HEK293 (cell line): ENCODE results near the gene LMF1.

Experiments used
- CTCF ChIA-PET: fragments of 350-600 bp; formaldehyde crosslinking; extraction: SDS; loops from one replicate; lab custom pipeline; 2021; ENCODE audit warnings: antibody characterized with exemption; lab: Yijun Ruan, JAX
- POLR2A ChIA-PET: fragments of 300-600 bp; formaldehyde crosslinking; extraction: SDS; loops from one replicate; lab custom pipeline; 2020; ENCODE audit warnings: antibody characterized with exemption, inconsistent platforms; lab: Yijun Ruan, JAX
- H3K27ac ChIP-seq: fragments of 200-500 bp; sonication (Bioruptor generic); 2 replicates; pipeline ENCODE4 v1.5.1; 2014; ENCODE audit warnings: low read depth, low read length, control low read depth, inconsistent platforms; ENCODE audit errors: extremely low read depth
- H3K36me3 ChIP-seq, 2 experiments: fragments of 200-500 bp in 1 of 2; sonication (Bioruptor generic) in 1 of 2; 1 replicate in 1 of 2; 2 replicates in 1 of 2; pipeline ENCODE4 v1.5.1; 2014 to 2017; ENCODE audit warnings: inconsistent platforms in 2 of 2, low read length in 2 of 2; ENCODE audit not compliant: control insufficient read depth in 2 of 2, insufficient read depth in 1 of 2
- H3K4me1 ChIP-seq: fragments of 200-500 bp; sonication (Bioruptor generic); 2 replicates; pipeline ENCODE4 v1.5.1; 2014; ENCODE audit warnings: mild to moderate bottlenecking, low read length, inconsistent platforms; ENCODE audit not compliant: control insufficient read depth, insufficient read depth
- H3K4me3 ChIP-seq: 2 replicates; pipeline ENCODE4 v1.5.1; 2011; ENCODE audit warnings: low read depth, mild to moderate bottlenecking, control low read depth, low read length, moderate library complexity
- H3K9me3 ChIP-seq: fragments of 200-500 bp; sonication (Bioruptor generic); 2 replicates; pipeline ENCODE4 v1.5.1; 2014; ENCODE audit warnings: low read depth, low read length, inconsistent platforms; ENCODE audit not compliant: control insufficient read depth, insufficient read depth
- OSR2 ChIP-seq: fragments of 450-650 bp; formaldehyde crosslinking; IDR thresholded peaks from 2 replicates; pipeline ENCODE4 v1.5.1; 2016; ENCODE audit warnings: missing biosample characterization, missing genetic modification characterization
- SP3 ChIP-seq: fragments of 450-650 bp; formaldehyde crosslinking; IDR thresholded peaks from 2 replicates; pipeline ENCODE4 v1.5.1; 2016; ENCODE audit warnings: missing biosample characterization, missing genetic modification characterization
- TRIM28 ChIP-seq: IDR thresholded peaks from 2 replicates; pipeline ENCODE4 v1.6.1; 2011; ENCODE audit warnings: low read length, control low read depth, borderline replicate concordance
- ZFP41 ChIP-seq: fragments of 450-650 bp; formaldehyde crosslinking; IDR thresholded peaks from 2 replicates; pipeline ENCODE4 v1.5.1; 2016; ENCODE audit warnings: missing biosample characterization, missing genetic modification characterization, borderline replicate concordance
- ZNF132 ChIP-seq: fragments of 450-650 bp; formaldehyde crosslinking; IDR thresholded peaks from 2 replicates; pipeline ENCODE4 v1.5.1; 2017; ENCODE audit warnings: missing biosample characterization, missing genetic modification characterization, borderline replicate concordance
- ZNF157 ChIP-seq: fragments of 450-650 bp; formaldehyde crosslinking; IDR thresholded peaks from 2 replicates; pipeline ENCODE4 v1.5.1; 2016; ENCODE audit warnings: missing biosample characterization, missing genetic modification characterization
- ZNF175 ChIP-seq: fragments of 450-650 bp; formaldehyde crosslinking; IDR thresholded peaks from 2 replicates; pipeline ENCODE4 v1.5.1; 2016; ENCODE audit warnings: missing biosample characterization, missing genetic modification characterization
- ZNF2 ChIP-seq: fragments of 450-650 bp; formaldehyde crosslinking; IDR thresholded peaks from 2 replicates; pipeline ENCODE4 v1.5.1; 2016; ENCODE audit warnings: missing biosample characterization, missing genetic modification characterization
- ZNF266 ChIP-seq: fragments of 450-650 bp; formaldehyde crosslinking; IDR thresholded peaks from 2 replicates; pipeline ENCODE4 v1.5.1; 2016; ENCODE audit warnings: missing biosample characterization, missing genetic modification characterization, low read depth
- ZNF394 ChIP-seq: fragments of 450-650 bp; formaldehyde crosslinking; IDR thresholded peaks from 2 replicates; pipeline ENCODE4 v1.5.1; 2016; ENCODE audit warnings: missing biosample characterization, missing genetic modification characterization, mild to moderate bottlenecking, moderate library complexity, borderline replicate concordance
- ZNF416 ChIP-seq: fragments of 450-650 bp; formaldehyde crosslinking; IDR thresholded peaks from 2 replicates; pipeline ENCODE4 v1.5.1; 2016; ENCODE audit warnings: missing biosample characterization, missing genetic modification characterization
- ZNF426 ChIP-seq: fragments of 450-650 bp; formaldehyde crosslinking; IDR thresholded peaks from 2 replicates; pipeline ENCODE4 v1.5.1; 2017; ENCODE audit warnings: missing biosample characterization, missing genetic modification characterization, mild to moderate bottlenecking, inconsistent platforms, moderate library complexity
- ZNF501 ChIP-seq: fragments of 450-650 bp; formaldehyde crosslinking; IDR thresholded peaks from 2 replicates; pipeline ENCODE4 v1.5.1; 2016; ENCODE audit warnings: missing biosample characterization, missing genetic modification characterization
- ZNF549 ChIP-seq: fragments of 450-650 bp; IDR thresholded peaks from 2 replicates; pipeline ENCODE4 v1.5.1; 2018; ENCODE audit warnings: missing biosample characterization, missing genetic modification characterization, mild to moderate bottlenecking, inconsistent platforms, moderate library complexity
- ZNF560 ChIP-seq: fragments of 450-650 bp; formaldehyde crosslinking; IDR thresholded peaks from 2 replicates; pipeline ENCODE4 v1.5.1; 2017; ENCODE audit warnings: missing biosample characterization, missing genetic modification characterization, borderline replicate concordance
- ZNF610 ChIP-seq: fragments of 450-650 bp; formaldehyde crosslinking; IDR thresholded peaks from 2 replicates; pipeline ENCODE4 v1.5.1; 2016; ENCODE audit warnings: missing biosample characterization, missing genetic modification characterization, borderline replicate concordance
- ZNF768 ChIP-seq: fragments of 450-650 bp; formaldehyde crosslinking; IDR thresholded peaks from 2 replicates; pipeline ENCODE4 v1.5.1; 2018; ENCODE audit warnings: missing biosample characterization, mild to moderate bottlenecking, missing genetic modification characterization
- ZNF785 ChIP-seq: fragments of 450-650 bp; formaldehyde crosslinking; IDR thresholded peaks from 2 replicates; pipeline ENCODE4 v1.5.1; 2016; ENCODE audit warnings: missing biosample characterization, missing genetic modification characterization
- TF ChIP-seq, protein P1 (sequence below): fragments of 450-650 bp; formaldehyde crosslinking; IDR thresholded peaks from 2 replicates; pipeline ENCODE4 v1.5.1; 2016; ENCODE audit warnings: missing biosample characterization, missing genetic modification characterization, borderline replicate concordance
- TF ChIP-seq, protein P2 (sequence below): fragments of 450-650 bp; formaldehyde crosslinking; IDR thresholded peaks from 2 replicates; pipeline ENCODE4 v1.5.1; 2016; ENCODE audit warnings: missing biosample characterization, missing genetic modification characterization
- TF ChIP-seq, protein P3 (sequence below): fragments of 450-650 bp; formaldehyde crosslinking; IDR thresholded peaks from 2 replicates; pipeline ENCODE4 v1.5.1; 2016; ENCODE audit warnings: missing biosample characterization, missing genetic modification characterization
- TF ChIP-seq, protein P4 (sequence below): fragments of 450-650 bp; formaldehyde crosslinking; IDR thresholded peaks from 2 replicates; pipeline ENCODE4 v1.5.1; 2016; ENCODE audit warnings: missing biosample characterization, missing genetic modification characterization

Gene LMF1

DNA sequence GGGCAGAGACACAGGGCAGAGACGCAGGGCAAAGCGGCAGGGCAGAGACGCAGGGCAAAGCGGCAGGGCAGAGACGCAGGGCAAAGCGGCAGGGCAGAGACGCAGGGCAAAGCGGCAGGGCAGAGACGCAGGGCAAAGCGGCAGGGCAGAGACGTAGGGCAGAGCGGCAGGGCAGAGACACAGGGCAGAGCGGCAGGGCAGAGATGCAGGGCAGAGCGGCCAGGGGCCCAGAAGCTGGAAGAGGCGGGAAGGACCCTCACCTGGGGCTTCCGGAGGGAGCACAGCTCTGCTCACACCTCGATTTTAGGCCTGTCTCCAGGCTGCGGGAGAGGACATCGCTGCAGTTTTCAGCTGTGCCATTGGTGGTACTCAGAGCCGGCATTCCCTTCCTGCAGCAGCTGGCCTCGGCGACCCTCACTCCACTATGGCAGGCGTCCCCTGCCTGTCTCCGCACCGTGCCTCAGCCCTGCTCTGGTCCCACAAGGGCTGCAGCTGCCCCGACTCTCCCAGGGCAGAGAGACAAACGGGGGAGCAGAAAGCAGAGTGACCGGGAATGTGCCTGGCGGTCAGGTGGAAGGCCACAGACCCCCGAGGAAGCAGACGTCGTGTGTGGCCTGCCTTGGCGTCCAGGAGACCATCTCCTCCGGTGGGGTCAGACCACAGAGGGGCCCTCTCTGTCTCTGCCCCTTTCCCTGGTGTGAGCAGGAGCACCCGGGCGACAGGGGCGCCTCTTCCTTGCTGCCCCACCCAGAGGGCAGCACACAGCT, 40.7 kb upstream of the LMF1 start:
- H3K9me3 ChIP-seq, result no peaks in the 10 kb centered on the region
- POLR2A ChIA-PET, result no interaction called here
- H3K4me3 ChIP-seq, result no peak overlapping the region
- TF ChIP-seq OSR2 (tag by site-specific recombination) (no peak), TRIM28 (no peak)
- TF ChIP-seq, protein P1, sequence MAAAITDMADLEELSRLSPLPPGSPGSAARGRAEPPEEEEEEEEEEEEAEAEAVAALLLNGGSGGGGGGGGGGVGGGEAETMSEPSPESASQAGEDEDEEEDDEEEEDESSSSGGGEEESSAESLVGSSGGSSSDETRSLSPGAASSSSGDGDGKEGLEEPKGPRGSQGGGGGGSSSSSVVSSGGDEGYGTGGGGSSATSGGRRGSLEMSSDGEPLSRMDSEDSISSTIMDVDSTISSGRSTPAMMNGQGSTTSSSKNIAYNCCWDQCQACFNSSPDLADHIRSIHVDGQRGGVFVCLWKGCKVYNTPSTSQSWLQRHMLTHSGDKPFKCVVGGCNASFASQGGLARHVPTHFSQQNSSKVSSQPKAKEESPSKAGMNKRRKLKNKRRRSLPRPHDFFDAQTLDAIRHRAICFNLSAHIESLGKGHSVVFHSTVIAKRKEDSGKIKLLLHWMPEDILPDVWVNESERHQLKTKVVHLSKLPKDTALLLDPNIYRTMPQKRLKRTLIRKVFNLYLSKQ (tag by site-specific recombination), result no peak
- TF ChIP-seq, protein P2, sequence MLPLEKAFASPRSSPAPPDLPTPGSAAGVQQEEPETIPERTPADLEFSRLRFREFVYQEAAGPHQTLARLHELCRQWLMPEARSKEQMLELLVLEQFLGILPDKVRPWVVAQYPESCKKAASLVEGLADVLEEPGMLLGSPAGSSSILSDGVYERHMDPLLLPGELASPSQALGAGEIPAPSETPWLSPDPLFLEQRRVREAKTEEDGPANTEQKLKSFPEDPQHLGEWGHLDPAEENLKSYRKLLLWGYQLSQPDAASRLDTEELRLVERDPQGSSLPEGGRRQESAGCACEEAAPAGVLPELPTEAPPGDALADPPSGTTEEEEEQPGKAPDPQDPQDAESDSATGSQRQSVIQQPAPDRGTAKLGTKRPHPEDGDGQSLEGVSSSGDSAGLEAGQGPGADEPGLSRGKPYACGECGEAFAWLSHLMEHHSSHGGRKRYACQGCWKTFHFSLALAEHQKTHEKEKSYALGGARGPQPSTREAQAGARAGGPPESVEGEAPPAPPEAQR (tag by site-specific recombination), result no peak
- no peak overlapping the region for H3K27ac ChIP-seq
- no peaks in the 10 kb centered on the region for H3K4me1 ChIP-seq
- H3K36me3 ChIP-seq, result no peaks in the 10 kb centered on the region
- CTCF ChIA-PET, result no interaction called here

DNA sequence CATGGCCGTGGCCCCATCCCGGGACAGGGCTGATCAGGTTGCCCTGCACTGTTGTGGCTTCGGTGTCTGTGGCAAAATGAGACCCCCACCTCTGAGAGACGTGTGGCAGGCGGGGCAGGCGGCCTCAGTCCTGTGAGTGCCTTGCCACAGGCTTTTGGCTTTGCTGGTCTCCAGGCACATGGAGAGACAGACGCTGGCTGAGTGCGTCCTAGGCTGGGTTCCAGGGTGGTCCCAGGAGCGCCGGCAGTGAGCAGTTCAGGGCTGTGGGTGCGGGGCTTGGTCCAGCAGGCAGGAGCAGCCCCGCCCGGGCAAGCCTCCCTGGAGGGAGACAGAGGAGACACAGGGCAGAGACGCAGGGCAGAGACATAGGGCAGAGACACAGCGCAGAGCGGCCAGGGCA, 40.0 kb upstream of the LMF1 start:
- Histone ChIP-seq H3K36me3 (no peaks in the 10 kb centered on the region), H3K4me3 (no peak overlapping the region), H3K27ac (no peak overlapping the region), H3K9me3 (no peaks in the 10 kb centered on the region), H3K4me1 (no peaks in the 10 kb centered on the region)
- ChIA-PET CTCF (no interaction called here), POLR2A (no interaction called here)
- TF ChIP-seq ZNF416 (tag by site-specific recombination) (no peak), ZNF549 (tag by site-specific recombination) (no peak), SP3 (tag by site-specific recombination) (no peak), ZNF132 (no peak), ZNF2 (tag by site-specific recombination) (no peak), ZNF501 (tag by site-specific recombination) (no peak), ZFP41 (no peak), ZNF610 (tag by site-specific recombination) (no peak), ZNF394 (tag by site-specific recombination) (no peak), ZNF175 (tag by site-specific recombination) (no peak), ZNF426 (tag by site-specific recombination) (no peak), ZNF785 (tag by site-specific recombination) (no peak), ZNF560 (tag by site-specific recombination) (no peak), ZNF768 (tag by site-specific recombination) (no peak), ZNF157 (tag by site-specific recombination) (no peak), ZNF266 (tag by site-specific recombination) (no peak)
- TF ChIP-seq, protein P3, sequence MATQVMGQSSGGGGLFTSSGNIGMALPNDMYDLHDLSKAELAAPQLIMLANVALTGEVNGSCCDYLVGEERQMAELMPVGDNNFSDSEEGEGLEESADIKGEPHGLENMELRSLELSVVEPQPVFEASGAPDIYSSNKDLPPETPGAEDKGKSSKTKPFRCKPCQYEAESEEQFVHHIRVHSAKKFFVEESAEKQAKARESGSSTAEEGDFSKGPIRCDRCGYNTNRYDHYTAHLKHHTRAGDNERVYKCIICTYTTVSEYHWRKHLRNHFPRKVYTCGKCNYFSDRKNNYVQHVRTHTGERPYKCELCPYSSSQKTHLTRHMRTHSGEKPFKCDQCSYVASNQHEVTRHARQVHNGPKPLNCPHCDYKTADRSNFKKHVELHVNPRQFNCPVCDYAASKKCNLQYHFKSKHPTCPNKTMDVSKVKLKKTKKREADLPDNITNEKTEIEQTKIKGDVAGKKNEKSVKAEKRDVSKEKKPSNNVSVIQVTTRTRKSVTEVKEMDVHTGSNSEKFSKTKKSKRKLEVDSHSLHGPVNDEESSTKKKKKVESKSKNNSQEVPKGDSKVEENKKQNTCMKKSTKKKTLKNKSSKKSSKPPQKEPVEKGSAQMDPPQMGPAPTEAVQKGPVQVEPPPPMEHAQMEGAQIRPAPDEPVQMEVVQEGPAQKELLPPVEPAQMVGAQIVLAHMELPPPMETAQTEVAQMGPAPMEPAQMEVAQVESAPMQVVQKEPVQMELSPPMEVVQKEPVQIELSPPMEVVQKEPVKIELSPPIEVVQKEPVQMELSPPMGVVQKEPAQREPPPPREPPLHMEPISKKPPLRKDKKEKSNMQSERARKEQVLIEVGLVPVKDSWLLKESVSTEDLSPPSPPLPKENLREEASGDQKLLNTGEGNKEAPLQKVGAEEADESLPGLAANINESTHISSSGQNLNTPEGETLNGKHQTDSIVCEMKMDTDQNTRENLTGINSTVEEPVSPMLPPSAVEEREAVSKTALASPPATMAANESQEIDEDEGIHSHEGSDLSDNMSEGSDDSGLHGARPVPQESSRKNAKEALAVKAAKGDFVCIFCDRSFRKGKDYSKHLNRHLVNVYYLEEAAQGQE, result no peak
- TF ChIP-seq, protein P4, sequence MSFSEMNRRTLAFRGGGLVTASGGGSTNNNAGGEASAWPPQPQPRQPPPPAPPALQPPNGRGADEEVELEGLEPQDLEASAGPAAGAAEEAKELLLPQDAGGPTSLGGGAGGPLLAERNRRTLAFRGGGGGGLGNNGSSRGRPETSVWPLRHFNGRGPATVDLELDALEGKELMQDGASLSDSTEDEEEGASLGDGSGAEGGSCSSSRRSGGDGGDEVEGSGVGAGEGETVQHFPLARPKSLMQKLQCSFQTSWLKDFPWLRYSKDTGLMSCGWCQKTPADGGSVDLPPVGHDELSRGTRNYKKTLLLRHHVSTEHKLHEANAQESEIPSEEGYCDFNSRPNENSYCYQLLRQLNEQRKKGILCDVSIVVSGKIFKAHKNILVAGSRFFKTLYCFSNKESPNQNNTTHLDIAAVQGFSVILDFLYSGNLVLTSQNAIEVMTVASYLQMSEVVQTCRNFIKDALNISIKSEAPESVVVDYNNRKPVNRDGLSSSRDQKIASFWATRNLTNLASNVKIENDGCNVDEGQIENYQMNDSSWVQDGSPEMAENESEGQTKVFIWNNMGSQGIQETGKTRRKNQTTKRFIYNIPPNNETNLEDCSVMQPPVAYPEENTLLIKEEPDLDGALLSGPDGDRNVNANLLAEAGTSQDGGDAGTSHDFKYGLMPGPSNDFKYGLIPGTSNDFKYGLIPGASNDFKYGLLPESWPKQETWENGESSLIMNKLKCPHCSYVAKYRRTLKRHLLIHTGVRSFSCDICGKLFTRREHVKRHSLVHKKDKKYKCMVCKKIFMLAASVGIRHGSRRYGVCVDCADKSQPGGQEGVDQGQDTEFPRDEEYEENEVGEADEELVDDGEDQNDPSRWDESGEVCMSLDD (tag by site-specific recombination), result no peak
